ENCODE results near the gene ROR1.

Gene ROR1

GRCh38 chr1:63877021-63877767 lies 103.4 kb downstream of the ROR1 start:
- in situ Hi-C loops (cut with HindIII; ENCODE audit: low pct_unique_long_range_greater_than_20kb, low sequenced_read_pairs), result no loop called here
- DNase-seq (ENCODE audit: low read depth in 1 of 2, low spot score in 1 of 2), result no peak

GRCh38 chr1:63877816-63878215 lies 104.0 kb downstream of the ROR1 start:
- DNase-seq (ENCODE audit: low read depth in 1 of 2, low spot score in 1 of 2), result no peak
- no peak for TF ChIP-seq JUND (IDR thresholded peaks at IDR 0.05; ENCODE audit: low read depth)
- in situ Hi-C loops (cut with HindIII; ENCODE audit: low pct_unique_long_range_greater_than_20kb, low sequenced_read_pairs), result no loop called here

More at GRCh38 chr1:63877021-63877767, 103.4 kb downstream of the ROR1 start:
- TF ChIP-seq JUND (IDR thresholded peaks at IDR 0.05; ENCODE audit: low read depth), result no peak

- in situ Hi-C loops (cut with HindIII; ENCODE audit: low pct_unique_long_range_greater_than_20kb, low sequenced_read_pairs), result no loop called here
Measured at GRCh38 chr1:63878932-63879331, 105.1 kb downstream of the ROR1 start.

GRCh38 chr1:63880958-63881576 lies 107.2 kb downstream of the ROR1 start:
- in situ Hi-C loops (cut with HindIII; ENCODE audit: low pct_unique_long_range_greater_than_20kb, low sequenced_read_pairs), result no loop called here
- no peak for TF ChIP-seq JUND (IDR thresholded peaks at IDR 0.05; ENCODE audit: low read depth)
- DNase-seq (ENCODE audit: low read depth in 1 of 2, low spot score in 1 of 2), result no peak

More at GRCh38 chr1:63878932-63879331, 105.1 kb downstream of the ROR1 start:
- no peak for TF ChIP-seq JUND (IDR thresholded peaks at IDR 0.05; ENCODE audit: low read depth)
- DNase-seq (ENCODE audit: low read depth in 1 of 2, low spot score in 1 of 2), result no peak

- TF ChIP-seq JUND (IDR thresholded peaks at IDR 0.05; ENCODE audit: low read depth), result no peak
- no peak for DNase-seq (ENCODE audit: low read depth in 1 of 2, low spot score in 1 of 2)
- in situ Hi-C loops (cut with HindIII; ENCODE audit: low pct_unique_long_range_greater_than_20kb, low sequenced_read_pairs), result no loop called here
Measured at GRCh38 chr1:63882048-63882704, 108.4 kb downstream of the ROR1 start.

- no peak for TF ChIP-seq JUND (IDR thresholded peaks at IDR 0.05; ENCODE audit: low read depth)
- in situ Hi-C loops (cut with HindIII; ENCODE audit: low pct_unique_long_range_greater_than_20kb, low sequenced_read_pairs), result no loop called here
- DNase-seq (ENCODE audit: low read depth in 1 of 2, low spot score in 1 of 2), result no peak
Measured at GRCh38 chr1:63883494-63884235, 109.8 kb downstream of the ROR1 start.

- DNase-seq (ENCODE audit: low read depth in 1 of 2, low spot score in 1 of 2), result no peak
- no peak for TF ChIP-seq JUND (IDR thresholded peaks at IDR 0.05; ENCODE audit: low read depth)
- in situ Hi-C loops (cut with HindIII; ENCODE audit: low pct_unique_long_range_greater_than_20kb, low sequenced_read_pairs), result no loop called here
Measured at GRCh38 chr1:63884486-63884885, 110.7 kb downstream of the ROR1 start.

GRCh38 chr1:63885899-63886298 lies 112.1 kb downstream of the ROR1 start:
- no peak for TF ChIP-seq JUND (IDR thresholded peaks at IDR 0.05; ENCODE audit: low read depth)
- DNase-seq (ENCODE audit: low read depth in 1 of 2, low spot score in 1 of 2), result no peak
- in situ Hi-C loops (cut with HindIII; ENCODE audit: low pct_unique_long_range_greater_than_20kb, low sequenced_read_pairs), result no loop called here

- in situ Hi-C loops (cut with HindIII; ENCODE audit: low pct_unique_long_range_greater_than_20kb, low sequenced_read_pairs), result no loop called here
- no peak for DNase-seq (ENCODE audit: low read depth in 1 of 2, low spot score in 1 of 2)
- no peak for TF ChIP-seq JUND (IDR thresholded peaks at IDR 0.05; ENCODE audit: low read depth)
Measured at GRCh38 chr1:63886340-63886739, 112.5 kb downstream of the ROR1 start.

- in situ Hi-C loops (cut with HindIII; ENCODE audit: low pct_unique_long_range_greater_than_20kb, low sequenced_read_pairs), result no loop called here
- TF ChIP-seq JUND (IDR thresholded peaks at IDR 0.05; ENCODE audit: low read depth), result no peak
- no peak for DNase-seq (ENCODE audit: low read depth in 1 of 2, low spot score in 1 of 2)
Measured at GRCh38 chr1:63887809-63888208, 114.0 kb downstream of the ROR1 start.

- in situ Hi-C loops (cut with HindIII; ENCODE audit: low pct_unique_long_range_greater_than_20kb, low sequenced_read_pairs), result no loop called here
- no peak for DNase-seq (ENCODE audit: low read depth in 1 of 2, low spot score in 1 of 2)
- no peak for TF ChIP-seq JUND (IDR thresholded peaks at IDR 0.05; ENCODE audit: low read depth)
Measured at GRCh38 chr1:63888984-63889383, 115.2 kb downstream of the ROR1 start.

GRCh38 chr1:63890468-63890867 lies 116.7 kb downstream of the ROR1 start:
- in situ Hi-C loops (cut with HindIII; ENCODE audit: low pct_unique_long_range_greater_than_20kb, low sequenced_read_pairs), result no loop called here

More at GRCh38 chr1:63890468-63890867, 116.7 kb downstream of the ROR1 start:
- TF ChIP-seq JUND (IDR thresholded peaks at IDR 0.05; ENCODE audit: low read depth), result no peak
- DNase-seq (ENCODE audit: low read depth in 1 of 2, low spot score in 1 of 2), result no peak
